A673 (cell line): ENCODE data around the gene KLF16.

Experiments used
- CTCF ChIP-seq: fragments of 300-800, 200-600 bp; sonication (generic); conservative IDR thresholded peaks from 2 replicates; pipeline ENCODE4 v1.5.1; 2017; ENCODE audit warnings: low read depth, mild to moderate bottlenecking, antibody characterized with exemption, low read length, moderate library complexity, mixed read lengths
- EZH2 ChIP-seq: fragments of 200-600 bp; sonication (generic); IDR thresholded peaks from 2 replicates; pipeline ENCODE4 v1.6.1; 2017; ENCODE audit warnings: borderline replicate concordance, low read depth, mild to moderate bottlenecking, mixed read lengths, antibody characterized with exemption, low read length; ENCODE audit not compliant: poor library complexity, severe bottlenecking

GRCh38 chr19:1819341-1820255, 43.8 kb downstream of the KLF16 start:
- no peak for TF ChIP-seq CTCF
- no peak for TF ChIP-seq EZH2
